Osteocyte (in vitro differentiated cells): ENCODE data around the gene ADAM8. TPM values are rescaled to one million over a fixed set of nuclear protein-coding genes. Genes with fewer than 3 reads are reported as not detected.
"Not testable (repeated sequence)": the region's sequence is repeated elsewhere in the genome, so short reads cannot be mapped to it uniquely, and the experiment has no call there.

ENCODE experiments used
- DNase-seq: peaks from one replicate; pipeline ENCODE4 v3.0.0; 2021; ENCODE audit warnings: mixed read lengths; ENCODE audit not compliant: unreplicated experiment; ENCODE audit errors: extremely low spot score
- H3K27ac Mint-ChIP-seq: one replicate; pipeline ENCODE4 v1.8.0; 2021; ENCODE audit warnings: mild to moderate bottlenecking, mixed read lengths; ENCODE audit not compliant: unreplicated experiment
- H3K27me3 Mint-ChIP-seq: one replicate; pipeline ENCODE4 v1.8.0; 2021; ENCODE audit warnings: mixed read lengths; ENCODE audit not compliant: unreplicated experiment
- H3K36me3 Mint-ChIP-seq: one replicate; pipeline ENCODE4 v1.8.0; 2021; ENCODE audit warnings: mixed read lengths; ENCODE audit not compliant: unreplicated experiment
- H3K4me1 Mint-ChIP-seq: one replicate; pipeline ENCODE4 v1.8.0; 2021; ENCODE audit warnings: mixed read lengths; ENCODE audit not compliant: unreplicated experiment
- H3K4me3 Mint-ChIP-seq: one replicate; pipeline ENCODE4 v1.8.0; 2021; ENCODE audit warnings: mild to moderate bottlenecking, moderate library complexity, mixed read lengths; ENCODE audit not compliant: unreplicated experiment
- H3K9me3 Mint-ChIP-seq: one replicate; pipeline ENCODE4 v1.8.0; 2021; ENCODE audit warnings: mixed read lengths; ENCODE audit not compliant: unreplicated experiment
- long read RNA-seq: library from polyadenylated mRNA; unstranded; transcript quantifications from one replicate; pipeline ENCODE4 v2.0.0, GENCODE V29; 2021
- total RNA-seq: library from RNA; stranded (reverse); gene quantifications from 2 replicates; pipeline ENCODE4 v1.2.1, GENCODE V29; 2021
- TF ChIP-seq, protein P1 (sequence below): fragments of 200-600 bp; sonication (generic); IDR thresholded peaks from 2 replicates; pipeline ENCODE4 v1.5.0; 2021; ENCODE audit warnings: antibody characterized with exemption, mild to moderate bottlenecking, moderate library complexity

The ADAM8 gene
- total RNA-seq: 2.9 and 6.0 TPM in 2 replicates
- long read RNA-seq: 0 reads

DNA sequence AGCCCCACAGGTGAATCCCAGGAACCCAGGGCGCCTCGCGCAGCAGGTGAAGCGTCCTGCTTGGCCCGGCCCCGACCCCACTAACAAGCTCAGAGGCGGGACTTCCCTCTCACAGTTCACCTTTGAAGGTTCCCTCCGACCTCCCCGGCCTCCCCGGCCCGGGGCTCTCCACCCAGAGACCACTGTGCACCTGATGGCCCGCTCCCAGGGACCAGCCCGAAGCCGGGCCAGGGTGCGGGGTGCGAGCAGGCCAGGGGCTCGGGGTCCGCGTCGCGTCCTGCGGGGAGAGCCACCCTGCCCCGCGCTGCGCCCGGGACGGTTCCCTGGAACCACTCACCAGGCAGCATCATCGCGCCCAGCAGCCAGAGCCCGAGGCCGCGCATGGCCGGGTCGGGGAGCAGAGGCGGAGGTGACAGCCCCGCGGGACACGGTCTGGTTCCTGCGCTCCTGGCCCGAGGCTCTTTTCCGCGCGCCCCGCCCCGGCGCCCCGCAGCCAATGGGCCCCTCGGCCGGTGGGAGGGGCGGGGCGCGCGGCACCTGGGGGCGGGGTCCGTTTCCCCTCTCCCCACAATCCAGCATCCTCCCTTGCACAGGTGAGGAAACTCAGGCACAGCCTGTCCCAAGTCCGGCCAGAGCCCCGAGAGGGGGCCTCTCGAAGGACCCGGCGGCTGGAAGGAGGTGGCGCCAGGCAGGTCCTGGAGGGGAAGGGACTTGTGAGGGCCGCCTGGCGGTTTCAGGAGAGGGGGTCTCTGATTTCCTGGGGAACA, at the start of gene ADAM8:
Gene ADAM8 (minus strand): TSS at position 434 of the 767 bp plus-strand sequence. CDS start 51 bp downstream, at position 383.
- TF ChIP-seq, protein P1, sequence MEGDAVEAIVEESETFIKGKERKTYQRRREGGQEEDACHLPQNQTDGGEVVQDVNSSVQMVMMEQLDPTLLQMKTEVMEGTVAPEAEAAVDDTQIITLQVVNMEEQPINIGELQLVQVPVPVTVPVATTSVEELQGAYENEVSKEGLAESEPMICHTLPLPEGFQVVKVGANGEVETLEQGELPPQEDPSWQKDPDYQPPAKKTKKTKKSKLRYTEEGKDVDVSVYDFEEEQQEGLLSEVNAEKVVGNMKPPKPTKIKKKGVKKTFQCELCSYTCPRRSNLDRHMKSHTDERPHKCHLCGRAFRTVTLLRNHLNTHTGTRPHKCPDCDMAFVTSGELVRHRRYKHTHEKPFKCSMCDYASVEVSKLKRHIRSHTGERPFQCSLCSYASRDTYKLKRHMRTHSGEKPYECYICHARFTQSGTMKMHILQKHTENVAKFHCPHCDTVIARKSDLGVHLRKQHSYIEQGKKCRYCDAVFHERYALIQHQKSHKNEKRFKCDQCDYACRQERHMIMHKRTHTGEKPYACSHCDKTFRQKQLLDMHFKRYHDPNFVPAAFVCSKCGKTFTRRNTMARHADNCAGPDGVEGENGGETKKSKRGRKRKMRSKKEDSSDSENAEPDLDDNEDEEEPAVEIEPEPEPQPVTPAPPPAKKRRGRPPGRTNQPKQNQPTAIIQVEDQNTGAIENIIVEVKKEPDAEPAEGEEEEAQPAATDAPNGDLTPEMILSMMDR: no peak
- Mint-ChIP-seq H3K4me3 (no peak within 1 kb of the TSS), H3K27me3 (no peaks in the 10 kb centered on the region), H3K4me1 (peaks cover 17% of the 10 kb centered on the region), H3K36me3 (peaks cover under 1% of the 10 kb centered on the region), H3K9me3 (no peaks in the 10 kb centered on the region), H3K27ac (no peak within 1 kb of the TSS)
- no peak for DNase-seq

DNA sequence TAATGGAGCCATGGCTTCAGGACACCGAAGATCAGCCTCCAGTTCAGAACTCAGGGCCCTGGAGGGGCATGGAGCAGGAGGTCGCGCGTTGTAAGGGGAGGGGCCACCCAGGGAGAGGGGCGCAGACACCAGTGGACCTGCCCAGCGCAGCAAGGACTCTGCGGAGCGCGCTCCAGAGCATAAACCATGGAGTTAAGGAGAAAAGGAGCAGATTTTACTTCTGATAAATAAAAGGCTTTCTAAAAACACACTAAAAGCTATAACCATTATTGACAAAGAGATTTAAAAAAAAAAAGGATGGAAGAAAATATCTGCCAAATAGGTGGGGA, 49.5 kb upstream of the ADAM8 start:
- H3K4me1 Mint-ChIP-seq: peaks cover 45% of the 10 kb centered on the region
- no peak for DNase-seq
- no peaks in the 10 kb centered on the region for H3K36me3 Mint-ChIP-seq
- TF ChIP-seq, protein P1: no peak
- no peaks in the 10 kb centered on the region for H3K9me3 Mint-ChIP-seq
- H3K4me3 Mint-ChIP-seq: peak overlapping the region; percentile 70
- no peak overlapping the region for H3K27ac Mint-ChIP-seq
- H3K27me3 Mint-ChIP-seq: no peaks in the 10 kb centered on the region

DNA sequence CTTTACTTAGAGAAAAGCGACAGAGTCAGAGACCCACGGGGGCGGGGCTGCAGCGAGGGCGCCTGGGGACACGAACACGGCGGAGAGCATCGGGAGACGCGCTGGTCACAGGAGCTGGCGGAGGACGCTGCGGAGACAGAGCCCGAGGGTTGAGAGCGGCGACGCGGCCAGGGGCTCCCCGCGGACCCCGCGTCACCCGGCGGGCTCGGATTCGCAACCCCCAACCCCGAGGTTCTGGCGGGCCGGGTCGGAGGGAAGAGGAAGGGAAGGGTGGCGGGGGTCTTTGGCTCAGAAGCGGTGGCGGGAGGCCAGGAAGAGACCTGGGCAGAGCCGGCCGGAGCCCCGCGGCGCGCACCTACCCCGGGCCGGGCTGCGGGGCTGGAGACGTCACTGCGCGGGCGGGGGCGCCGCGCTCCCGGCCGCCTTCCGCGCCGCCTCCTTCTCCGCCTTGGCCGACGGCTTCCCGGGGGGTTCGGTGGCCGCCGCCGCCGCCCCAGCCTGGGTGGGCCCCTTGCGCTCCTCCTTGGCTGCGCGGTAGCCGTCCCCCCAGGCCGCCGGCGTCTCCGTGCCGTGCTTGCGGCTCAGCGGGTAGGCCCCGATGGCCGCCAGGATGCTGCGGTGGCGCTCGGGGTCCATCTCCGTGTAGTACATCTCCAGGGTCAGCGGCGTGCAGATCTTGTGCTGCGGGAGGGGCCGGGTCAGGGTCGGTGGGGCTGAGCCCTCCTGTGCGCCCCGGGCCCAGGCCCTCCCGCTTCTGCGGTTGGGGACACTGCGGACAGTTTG, 49.0 kb upstream of the ADAM8 start:
- no peaks in the 10 kb centered on the region for H3K27me3 Mint-ChIP-seq
- DNase-seq: peak; percentile 85
- TF ChIP-seq, protein P1: no peak
- H3K36me3 Mint-ChIP-seq: no peaks in the 10 kb centered on the region
- H3K9me3 Mint-ChIP-seq: no peaks in the 10 kb centered on the region
- H3K4me1 Mint-ChIP-seq: peaks cover 45% of the 10 kb centered on the region
- peak overlapping the region; percentile 79 for H3K27ac Mint-ChIP-seq
- peak overlapping the region; percentile 77 for H3K4me3 Mint-ChIP-seq

DNA sequence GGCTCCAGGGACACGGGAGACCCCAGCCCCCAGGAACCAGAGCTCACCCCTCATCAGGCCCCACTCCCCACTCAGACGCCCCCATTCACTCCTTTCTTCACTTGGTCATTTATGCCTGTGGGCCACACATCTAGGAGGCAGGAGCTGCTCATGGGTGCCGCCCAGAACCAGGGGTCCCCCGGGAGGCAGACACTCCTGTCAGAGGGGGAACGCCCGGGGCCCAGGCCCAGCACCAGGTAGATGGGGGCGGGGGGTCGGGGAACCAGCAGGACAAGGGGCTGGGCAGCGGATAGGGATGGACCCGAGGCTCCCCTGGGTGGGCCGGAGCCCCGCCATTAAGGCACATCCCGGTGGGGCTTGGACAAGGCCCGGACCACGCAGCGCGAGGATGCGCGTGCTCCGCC, 48.2 kb upstream of the ADAM8 start:
- DNase-seq: no peak
- Mint-ChIP-seq H3K9me3 (no peaks in the 10 kb centered on the region), H3K4me1 (peaks cover 42% of the 10 kb centered on the region), H3K27ac (no peak overlapping the region), H3K36me3 (no peaks in the 10 kb centered on the region), H3K4me3 (peak overlapping the region; percentile 52), H3K27me3 (no peaks in the 10 kb centered on the region)
- TF ChIP-seq, protein P1: no peak

DNA sequence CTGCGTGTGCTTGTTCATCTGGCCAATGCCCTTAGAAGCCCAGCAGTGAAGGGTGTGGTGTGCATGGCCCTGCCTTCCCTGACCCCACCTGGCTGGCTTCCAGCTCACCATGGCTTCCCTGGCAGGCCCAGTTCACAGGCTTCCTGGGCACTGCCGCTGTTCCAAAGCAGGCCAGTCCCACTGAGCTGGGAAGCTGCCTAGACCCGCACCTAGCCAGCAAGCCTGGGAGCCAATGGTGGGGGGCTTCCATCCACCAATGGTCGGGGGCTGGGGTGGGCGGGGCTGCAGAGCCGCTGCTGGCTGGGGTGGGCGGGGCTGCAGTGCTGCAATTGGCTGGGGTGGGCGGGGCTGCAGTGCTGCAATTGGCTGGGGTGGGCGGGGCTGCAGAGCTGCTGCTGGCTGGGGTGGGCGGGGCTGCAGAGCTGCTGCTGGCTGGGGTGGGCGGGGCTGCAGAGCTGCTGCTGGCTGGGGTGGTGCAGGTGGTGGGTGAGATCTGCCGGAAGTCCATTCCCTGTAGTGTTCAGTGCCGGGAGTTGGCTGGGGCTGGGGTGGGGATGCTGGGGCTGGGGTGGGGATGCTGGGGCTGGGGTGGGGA, 47.6 kb upstream of the ADAM8 start:
- Mint-ChIP-seq H3K4me1 (peaks cover 37% of the 10 kb centered on the region), H3K4me3 (peak overlapping the region; percentile 38), H3K27ac (no peak overlapping the region), H3K36me3 (no peaks in the 10 kb centered on the region), H3K9me3 (no peaks in the 10 kb centered on the region), H3K27me3 (no peaks in the 10 kb centered on the region)
- peak; percentile 92 for DNase-seq
- TF ChIP-seq, protein P1: no peak

DNA sequence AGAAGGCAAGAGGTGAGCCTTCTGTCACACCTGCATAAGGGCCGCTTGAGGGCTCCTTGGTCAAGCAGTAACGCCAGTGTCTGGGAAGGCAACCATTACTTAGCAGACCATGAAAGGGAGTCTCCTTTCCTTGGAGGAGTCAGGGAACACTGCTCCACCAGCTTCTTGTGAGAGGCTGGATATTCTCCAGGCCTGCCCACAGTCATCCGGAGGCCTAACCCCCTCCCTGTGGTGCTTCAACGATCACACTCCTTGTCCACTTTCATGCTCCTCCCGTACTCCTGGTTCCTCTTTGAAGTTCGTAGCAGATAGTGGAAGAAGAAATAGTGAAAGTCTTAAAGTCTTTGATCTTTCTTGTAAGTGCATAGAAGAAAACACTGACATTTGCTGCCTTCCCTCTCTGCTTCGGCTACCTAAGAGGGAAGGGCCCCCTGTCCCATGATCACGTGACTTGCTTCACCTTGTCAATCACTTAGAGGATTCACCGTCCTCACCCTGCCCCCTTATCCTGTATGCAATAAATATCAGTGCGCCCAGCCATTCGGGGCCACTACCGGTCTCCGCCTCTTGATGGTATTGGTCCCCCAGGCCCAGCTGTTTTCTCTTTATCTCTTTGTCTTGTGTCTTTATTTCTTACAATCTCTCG, 45.5 kb upstream of the ADAM8 start:
- not testable (repeated sequence) for H3K27ac Mint-ChIP-seq, H3K27me3 Mint-ChIP-seq, H3K36me3 Mint-ChIP-seq, DNase-seq, H3K4me3 Mint-ChIP-seq, H3K9me3 Mint-ChIP-seq
- H3K4me1 Mint-ChIP-seq: peaks cover 24% of the 10 kb centered on the region

DNA sequence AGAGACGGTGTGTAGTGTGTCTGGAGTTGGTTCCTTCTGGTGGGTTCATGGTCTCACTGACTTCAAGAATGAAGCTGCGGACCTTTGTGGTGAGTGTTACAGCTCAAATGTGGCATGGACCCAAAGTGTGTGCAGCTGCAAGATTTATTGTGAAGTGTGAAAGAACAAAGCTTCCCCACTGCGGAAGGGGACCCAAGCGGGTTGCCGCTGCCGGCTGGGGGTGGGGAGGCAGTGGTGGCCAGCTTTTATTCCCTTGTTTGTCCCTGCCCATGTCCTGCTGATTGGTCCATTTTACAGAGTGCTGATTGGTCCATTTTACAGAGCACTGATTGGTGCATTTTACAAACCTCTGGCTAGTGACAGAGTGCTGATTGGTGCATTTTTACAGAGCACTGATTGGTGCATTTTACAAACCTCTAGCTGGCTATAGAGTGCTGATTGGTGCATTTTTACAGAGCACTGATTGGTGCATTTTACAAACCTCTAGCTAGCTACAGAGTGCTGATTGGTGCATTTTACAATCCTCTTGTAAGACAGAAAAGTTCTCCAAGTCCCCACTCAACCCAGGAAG, 44.3 kb upstream of the ADAM8 start:
- not testable (repeated sequence) for DNase-seq, H3K27me3 Mint-ChIP-seq, H3K4me3 Mint-ChIP-seq, H3K27ac Mint-ChIP-seq, H3K9me3 Mint-ChIP-seq, H3K36me3 Mint-ChIP-seq
- H3K4me1 Mint-ChIP-seq: peaks cover 14% of the 10 kb centered on the region
